ENCODE measurements around the gene SUPT5H. TPM values are rescaled to one million over a fixed set of nuclear protein-coding genes. Genes with fewer than 3 reads are reported as not detected.
A peak's percentile ranks its signal among the peaks of the same experiment; 100 is the strongest.

Gene SUPT5H
- total and polyA plus RNA-seq, 2 of the 8 experiments (the other 6 are each of a cell fraction or from before 2014, with no cell fraction given) = 77.8 to 111 TPM

DNA sequence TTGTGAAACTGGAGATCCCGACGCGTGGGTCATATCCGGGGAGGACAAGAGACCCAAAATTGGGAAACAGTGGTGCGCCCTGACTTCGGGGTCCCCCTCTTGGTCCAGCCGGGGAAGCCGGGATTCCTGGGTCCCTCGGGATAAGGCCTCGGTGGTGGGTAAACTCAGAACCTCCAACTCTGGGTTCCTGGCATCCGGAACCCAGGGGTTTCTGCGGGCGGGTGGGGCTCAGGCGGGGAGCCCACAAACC lies 38.0 kb upstream of the SUPT5H start (continued):
- TF ChIP-seq CHD7 (IDR thresholded peaks at IDR 0.05; ENCODE audit: insufficient replicate concordance, low read length) (no peak), SIN3A (conservative IDR thresholded peaks at IDR 0.05 in 1 of 2, IDR thresholded peaks at IDR 0.05 in 1 of 2; ENCODE audit: low read depth in 1 of 2, low read length in 2 of 2) (0 out of 4 replicates have a peak, but pooled peaks of 1 of the 2 experiments have one; percentile 3)

Measured in H1 (cell line).